DMS53 (cell line): ENCODE measurements around the gene NKX6-2.
A peak's percentile ranks its signal among the peaks of the same experiment; 100 is the strongest.
"Not testable (repeated sequence)": the region's sequence is repeated elsewhere in the genome, so short reads cannot be mapped to it uniquely, and the experiment has no call there.

ENCODE experiments used
- DNase-seq: peaks from one replicate; lab custom pipeline; 2025; lab: John Stamatoyannopoulos, UW

The NKX6-2 gene

DNA sequence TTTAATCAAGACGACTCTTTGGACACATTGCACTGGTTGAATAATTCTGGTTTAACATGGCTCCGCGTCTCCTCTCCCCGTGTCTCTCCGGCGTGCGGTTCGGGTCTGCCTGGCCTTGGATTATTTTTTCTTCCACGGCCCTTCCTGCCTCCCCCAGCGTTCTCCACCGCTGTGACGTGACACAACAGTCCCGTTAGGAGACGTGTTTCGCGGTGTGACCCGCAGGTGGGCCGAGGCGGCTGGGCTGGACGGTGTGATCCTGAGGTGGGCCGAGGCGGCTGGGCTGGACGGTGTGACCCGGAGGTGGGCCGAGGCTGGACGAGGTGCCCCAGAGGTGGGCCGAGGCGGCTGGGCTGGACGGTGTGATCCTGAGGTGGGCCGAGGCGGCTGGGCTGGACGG lies 12.0 kb upstream of the NKX6-2 start:
- not testable (repeated sequence) for DNase-seq

DNA sequence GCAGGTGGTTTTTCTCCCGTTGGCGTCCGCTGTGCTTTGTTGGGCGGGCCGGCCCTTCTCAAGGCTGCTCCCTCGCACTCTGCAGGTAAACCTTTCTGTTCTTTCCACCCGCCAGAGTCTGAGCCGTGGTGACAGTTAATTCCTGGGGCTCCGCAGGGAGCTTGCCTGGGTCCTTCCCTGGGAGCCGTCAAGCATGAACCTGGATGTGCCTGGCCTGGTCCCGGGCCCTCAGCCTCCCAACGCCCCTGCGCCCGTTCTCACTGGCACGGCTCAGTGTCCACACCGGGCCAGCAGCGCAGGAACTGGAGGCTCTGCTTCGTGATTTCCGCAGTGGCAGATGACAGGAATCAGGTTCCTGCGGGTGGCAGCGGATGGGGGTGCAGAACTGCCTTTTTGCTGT lies 10.9 kb upstream of the NKX6-2 start:
- DNase-seq: peak; percentile 53

DNA sequence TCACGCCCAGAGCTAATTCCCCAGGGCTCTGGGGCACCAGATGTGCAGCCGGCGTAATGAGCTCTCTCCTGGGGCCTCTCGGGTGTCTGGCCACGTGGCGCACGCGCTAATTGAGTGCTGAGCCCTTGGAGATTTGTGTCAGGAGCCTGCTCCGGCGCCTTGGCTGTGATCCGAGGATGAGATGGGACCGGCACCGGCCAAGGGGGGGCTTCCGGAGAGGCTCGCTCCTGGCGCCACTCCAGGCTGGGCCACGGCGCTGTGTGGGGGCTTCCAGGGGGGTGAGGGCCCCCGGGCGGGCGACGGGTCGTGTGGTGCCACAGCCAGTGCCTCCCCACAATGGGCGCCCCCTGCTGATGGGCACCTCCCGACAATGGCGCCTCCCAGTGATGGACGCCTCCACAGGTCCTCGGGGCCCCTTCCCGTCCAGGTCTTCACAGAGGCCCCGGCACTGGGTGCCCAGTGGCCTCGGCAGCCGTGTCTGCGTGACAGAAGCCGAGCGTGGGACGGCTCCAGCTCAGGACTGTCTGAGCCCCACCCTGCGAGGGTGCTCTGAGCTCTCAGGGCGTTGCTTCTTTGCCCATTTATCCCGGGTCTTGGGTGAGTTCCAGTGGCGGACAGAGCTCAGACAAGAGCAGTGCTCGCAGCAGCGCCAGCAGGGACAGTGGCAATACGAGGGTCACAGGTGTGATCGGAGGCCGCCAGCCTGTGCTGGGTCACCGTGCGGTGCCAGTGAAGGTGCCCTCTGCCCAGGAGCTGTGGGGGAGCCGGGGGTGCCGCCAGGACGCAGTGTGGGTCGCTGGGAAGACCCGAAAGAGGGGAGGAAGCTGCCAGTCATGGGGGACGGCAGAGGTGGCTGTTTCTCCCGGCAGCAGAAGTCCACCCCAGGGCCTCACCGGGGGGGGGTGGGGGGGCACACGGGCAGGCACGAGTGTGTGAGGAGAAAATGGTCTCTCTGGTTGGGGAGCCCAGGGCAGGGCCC lies 8.2 kb upstream of the NKX6-2 start:
- peak; percentile 29 for DNase-seq

DNA sequence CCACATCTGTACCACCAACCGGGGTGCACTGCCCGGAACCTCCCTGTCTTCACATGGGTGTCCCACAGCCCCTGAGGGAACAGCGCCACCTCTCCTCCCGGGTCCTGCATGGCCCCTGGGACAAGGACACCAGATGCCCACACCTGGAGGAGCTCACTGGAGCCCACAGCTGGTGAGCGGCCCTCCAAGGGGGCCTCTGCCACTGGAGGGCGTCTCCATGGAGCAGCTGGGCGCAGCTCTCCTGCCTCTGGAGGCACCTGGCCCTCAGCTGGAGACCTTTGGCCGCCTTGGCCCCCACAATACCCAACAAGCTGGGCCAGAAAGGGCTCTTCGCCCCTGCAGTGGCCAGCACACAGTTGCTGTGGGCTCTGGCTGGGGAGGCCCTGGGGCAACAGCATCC lies 7.3 kb upstream of the NKX6-2 start:
- peak; percentile 33 for DNase-seq

DNA sequence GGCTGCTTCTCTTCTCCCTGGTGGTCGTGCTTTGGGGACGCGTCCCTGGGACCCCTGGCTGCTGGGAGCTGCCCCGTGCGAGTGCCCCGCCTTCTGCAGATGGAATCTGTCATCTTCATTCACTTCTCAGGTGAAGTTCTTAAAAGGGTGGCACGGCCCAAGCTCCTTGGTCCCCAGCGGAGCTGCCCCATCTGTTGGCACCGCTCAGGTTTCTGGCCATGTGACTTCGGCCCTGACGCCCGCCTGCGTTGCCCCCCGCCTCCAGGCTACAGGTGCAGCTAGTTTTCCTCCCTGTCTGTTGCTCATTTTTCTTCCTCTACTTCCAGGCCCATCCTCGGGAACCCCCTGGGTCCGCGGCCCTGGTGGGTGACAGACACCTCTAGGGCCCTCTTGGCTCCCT lies 6.8 kb upstream of the NKX6-2 start:
- DNase-seq: no peak

DNA sequence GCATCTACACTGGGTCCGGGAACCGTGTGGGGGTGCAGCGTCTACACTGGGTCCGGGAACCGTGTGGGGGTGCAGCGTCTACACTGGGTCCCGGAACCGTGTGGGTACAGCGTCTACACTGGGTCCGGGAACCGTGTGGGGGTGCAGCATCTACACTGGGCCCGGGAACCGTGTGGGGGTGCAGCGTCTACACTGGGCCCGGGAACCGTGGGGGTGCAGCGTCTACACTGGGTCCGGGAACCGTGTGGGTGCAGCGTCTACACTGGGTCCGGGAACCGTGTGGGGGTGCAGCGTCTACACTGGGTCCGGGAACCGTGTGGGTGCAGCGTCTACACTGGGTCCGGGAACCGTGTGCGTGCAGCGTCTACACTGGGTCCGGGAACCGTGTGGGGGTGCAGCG lies 6.2 kb upstream of the NKX6-2 start:
- DNase-seq: not testable (repeated sequence)

DNA sequence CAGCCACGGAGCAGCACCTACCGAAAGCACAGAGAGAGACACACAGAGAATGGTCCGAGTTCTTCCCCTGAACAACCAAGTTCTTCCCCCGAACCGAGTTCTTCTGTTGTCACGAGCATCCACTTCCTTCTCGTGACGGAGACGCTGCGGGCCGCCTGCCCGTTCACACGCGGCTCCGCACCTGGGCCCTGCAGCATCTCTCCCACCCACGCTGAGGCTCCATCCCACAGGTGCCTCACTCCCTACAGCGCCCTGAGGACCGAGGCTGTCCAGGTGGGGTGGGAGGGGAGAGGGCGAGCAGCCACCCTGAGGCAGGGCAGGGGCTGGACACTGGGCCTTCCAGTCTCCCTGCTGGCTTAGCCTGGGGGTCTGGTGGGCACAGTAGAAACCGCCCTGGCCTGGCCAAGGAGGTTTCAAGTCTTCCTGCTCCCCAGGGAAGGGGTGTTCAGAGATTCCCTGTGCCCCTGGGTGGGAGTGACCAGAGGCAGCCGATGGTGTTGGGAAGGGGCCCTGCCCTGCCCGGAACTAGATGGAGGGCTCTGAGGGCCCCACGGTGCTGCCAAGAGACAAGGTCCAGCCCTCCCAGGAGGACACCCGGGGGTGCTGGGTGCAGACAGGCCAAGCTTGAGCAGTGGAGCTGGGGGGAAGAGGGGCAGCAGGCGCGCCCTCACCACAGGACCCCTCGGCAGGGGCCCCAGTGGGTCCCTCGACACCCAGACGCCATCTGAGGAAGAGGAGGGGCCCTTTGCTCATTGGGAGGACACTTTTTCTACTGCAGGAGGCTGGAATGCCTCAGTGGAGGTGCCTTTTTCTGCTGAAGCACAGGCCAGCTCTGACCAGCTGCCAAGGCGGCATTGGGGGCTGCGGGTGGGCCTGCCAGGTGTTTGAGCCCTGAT lies 5.2 kb upstream of the NKX6-2 start:
- peak; percentile 23 for DNase-seq

DNA sequence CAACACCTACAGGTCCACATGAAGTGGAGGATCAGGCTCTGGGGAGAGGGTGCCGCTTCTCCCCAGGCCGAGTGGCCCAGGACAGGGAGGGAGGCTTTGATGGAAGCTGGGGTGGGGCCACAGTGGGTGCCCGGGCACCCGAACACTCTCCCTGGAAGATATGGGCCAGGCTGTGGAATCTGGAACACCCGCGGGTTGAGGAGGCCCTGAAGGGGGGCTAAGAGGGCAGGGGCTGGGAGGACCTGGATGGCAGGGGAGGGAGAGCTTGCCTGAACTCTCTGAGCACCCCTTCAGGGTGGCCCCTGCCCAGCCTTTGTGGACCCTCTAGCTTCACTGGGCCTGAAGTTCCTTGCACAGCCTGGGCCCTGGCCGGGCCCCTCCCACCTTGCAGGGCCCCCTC lies 4.5 kb upstream of the NKX6-2 start:
- no peak for DNase-seq

DNA sequence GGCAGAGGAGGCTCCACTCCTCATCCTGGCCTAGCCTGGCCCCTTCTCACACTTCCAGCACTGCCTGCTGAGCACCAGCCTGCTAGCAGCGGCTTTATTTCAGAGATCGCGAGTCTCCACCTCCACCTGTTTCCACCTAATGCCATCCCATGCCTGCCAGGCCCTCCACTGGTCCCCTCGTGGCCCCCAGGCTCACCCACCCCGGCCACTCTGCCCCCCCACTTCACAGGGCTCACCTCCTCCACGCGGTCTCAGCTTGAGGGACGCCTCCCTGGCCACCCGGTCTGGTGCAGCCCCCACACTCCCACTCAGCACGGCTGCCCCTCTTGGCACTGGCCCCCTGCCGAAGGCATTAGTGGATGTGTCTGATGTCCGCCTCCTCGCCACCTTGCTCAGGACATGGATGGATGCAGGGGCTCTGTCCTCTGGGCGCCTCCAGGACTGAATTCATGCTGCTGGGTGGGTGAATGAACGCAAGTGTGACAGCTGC lies 3.8 kb upstream of the NKX6-2 start:
- DNase-seq: no peak

DNA sequence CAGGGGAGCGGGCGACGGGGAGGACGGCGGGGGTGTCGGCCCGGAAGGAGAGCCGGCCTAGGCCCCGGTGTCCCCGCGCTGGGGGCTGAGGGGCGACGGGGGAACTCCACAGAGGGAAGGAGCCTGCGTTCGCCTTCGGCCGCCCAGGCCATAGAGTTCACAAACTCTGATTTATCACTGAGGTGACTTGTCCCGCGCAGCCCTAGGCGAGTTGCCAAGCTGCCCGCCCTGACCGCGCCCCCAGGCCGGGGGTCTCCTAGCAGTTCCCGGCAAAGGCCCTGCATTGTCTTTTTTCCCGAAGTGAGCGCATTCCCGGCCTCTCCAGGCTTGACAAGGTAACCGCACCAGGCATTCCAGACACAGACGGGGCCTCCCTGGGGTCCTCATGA lies 2.9 kb upstream of the NKX6-2 start:
- DNase-seq: no peak

DNA sequence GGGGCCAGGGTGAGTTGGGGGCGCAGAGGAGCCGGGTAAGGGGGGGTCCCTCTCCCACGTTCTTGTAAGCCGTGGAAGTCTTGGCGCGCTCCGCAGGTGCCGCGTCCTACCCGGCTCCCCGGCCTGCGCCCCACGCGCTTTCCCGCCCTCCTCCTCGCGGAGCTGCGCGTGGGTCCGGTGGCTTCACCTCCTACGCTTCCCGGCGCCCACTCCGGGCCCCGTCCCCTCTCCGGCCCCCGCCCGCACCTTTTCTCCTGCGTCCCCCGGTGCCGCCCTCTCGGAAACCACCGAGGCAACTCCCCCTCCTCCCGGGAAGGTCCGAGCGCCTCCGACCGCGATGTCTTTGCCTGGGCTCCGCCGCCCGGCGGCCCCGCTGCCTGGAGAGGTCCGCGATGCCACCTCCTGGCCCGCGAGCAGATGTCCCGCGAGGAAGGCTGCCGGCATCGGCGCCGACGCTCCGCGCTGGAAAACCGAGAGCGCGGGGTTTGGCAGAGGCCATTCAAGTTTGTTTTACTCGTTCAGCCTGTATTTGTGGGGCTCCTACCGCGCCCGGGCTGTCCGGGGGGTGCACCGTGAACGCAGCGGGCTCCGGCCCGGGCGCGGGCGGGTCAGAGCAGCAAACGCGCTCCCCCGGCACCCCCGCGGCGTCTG lies 2.4 kb upstream of the NKX6-2 start:
- peak; percentile 19 for DNase-seq

DNA sequence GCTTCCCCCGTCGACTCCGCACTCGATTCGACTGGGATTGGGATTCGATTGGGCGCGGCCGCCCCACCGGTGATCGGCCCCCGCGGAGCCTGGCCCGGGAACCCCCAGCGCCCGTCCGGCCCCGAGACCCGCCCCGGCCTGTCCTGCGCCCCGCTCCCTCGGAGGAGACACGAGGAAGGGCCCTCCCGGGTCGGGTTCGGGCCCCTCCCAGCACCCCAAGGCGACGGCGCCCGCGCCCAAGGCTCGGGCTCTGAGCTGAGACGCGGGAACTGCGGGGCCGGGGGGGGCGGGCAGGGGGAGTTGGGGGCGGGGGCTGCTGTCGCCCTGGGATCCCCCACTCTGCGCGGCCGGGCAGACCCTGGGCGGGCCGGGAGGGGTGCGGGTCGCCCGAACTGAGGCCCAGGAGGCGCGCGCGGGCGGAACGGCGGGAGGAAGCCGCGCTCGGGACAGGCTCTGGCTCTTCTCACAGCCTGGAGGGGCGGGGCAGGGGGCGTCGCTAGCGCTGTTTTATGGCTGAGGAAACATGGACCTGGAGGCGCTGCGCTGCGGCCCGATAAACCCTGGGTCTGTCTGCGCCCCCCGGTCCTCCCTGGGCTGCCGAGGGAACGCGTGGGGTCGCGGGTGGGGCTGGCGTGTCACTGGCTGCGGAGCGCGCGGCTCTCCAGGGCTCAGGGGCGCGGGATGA lies 1.7 kb upstream of the NKX6-2 start:
- no peak for DNase-seq

DNA sequence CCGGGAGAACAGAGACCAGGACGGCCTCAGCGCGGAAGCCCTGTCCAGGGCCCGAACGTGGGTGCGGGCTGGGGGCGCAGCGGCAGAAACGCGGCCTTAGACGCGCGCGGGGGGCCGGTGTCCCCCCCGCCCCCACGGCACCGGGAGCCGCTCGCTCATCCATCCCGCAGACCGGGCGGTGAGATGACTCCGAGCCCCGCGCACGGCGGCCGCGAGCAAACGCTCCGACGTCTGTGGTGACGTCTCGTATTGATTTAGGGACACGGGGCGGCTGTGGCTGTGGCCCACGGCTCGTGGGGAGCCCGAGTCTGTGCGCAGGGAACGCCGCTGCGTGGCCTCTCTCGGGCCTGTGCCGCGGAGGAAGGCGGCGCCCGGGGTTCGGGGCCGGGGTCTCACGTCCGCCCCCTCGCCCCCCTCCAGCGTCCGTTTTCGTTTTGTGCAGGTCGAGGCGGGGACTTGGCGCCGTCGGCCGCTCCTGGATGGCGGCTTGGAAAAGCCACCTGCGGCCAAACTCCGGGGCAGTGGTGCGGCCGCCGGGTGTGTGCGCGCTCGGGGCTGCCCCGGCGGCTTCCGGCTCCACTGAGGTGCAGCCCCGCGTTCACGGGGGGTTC lies 1.0 kb upstream of the NKX6-2 start:
- DNase-seq: no peak

DNA sequence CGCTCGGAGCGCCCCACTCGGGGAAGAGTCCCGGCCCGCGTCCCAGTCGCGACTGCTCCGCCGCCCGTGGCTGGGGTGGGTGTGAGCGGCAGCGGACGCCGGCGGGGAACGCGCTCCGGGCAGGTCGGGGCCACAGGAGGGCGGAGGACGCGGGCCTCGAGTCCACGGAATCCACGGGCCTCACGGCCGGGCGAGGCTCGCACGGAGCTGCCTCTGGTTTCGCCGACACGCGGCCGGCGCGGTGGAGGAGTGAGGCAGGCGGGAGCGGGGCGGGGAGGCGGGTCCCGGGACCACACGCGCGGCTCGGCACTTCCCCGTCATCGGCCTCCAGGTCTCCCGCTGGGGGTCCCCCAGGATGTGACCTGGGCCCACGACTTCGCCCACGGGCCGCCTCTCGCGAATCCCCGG lies 533 bp upstream of the NKX6-2 start:
- DNase-seq: no peak

DNA sequence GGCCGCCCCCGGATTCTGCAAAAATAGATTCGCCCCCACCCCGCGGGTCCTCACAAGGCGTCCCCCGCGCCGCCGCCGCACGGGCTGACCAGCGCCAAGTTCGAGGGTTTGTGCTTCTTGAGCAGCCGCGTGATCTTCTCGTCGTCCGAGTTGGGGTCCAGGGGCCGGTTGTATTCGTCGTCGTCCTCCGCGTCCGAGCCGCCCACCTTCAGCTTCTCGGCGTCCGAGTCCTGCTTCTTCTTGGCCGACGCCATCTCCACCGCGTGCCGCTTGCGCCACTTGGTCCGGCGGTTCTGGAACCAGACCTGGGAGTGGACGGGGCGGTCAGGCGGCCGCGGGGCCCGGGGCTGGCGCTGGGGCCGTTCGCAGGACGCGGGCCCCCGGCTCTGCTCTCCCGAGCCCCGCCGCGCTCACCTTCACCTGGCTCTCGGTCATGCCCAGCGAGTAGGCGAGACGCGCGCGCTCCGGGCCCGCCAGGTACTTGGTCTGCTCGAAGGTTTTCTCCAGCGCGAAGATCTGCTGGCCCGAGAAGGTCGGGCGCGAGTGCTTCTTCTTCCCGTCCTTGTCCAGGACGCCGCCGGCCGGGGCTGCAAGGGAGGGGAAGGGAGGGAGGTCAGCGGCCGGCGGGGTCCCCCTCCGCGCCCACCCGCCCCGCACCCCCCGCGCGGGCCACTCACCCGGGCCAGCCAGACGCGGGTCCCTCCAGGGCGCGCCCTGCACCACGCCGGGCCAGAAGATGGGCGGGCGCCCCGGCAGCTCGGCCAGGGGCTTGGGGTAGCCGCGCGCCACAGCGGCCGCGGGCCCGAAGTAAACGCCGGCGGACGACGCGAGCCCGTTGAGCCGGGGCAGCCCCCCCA lies 853 bp downstream of the NKX6-2 start:
- no peak for DNase-seq

DNA sequence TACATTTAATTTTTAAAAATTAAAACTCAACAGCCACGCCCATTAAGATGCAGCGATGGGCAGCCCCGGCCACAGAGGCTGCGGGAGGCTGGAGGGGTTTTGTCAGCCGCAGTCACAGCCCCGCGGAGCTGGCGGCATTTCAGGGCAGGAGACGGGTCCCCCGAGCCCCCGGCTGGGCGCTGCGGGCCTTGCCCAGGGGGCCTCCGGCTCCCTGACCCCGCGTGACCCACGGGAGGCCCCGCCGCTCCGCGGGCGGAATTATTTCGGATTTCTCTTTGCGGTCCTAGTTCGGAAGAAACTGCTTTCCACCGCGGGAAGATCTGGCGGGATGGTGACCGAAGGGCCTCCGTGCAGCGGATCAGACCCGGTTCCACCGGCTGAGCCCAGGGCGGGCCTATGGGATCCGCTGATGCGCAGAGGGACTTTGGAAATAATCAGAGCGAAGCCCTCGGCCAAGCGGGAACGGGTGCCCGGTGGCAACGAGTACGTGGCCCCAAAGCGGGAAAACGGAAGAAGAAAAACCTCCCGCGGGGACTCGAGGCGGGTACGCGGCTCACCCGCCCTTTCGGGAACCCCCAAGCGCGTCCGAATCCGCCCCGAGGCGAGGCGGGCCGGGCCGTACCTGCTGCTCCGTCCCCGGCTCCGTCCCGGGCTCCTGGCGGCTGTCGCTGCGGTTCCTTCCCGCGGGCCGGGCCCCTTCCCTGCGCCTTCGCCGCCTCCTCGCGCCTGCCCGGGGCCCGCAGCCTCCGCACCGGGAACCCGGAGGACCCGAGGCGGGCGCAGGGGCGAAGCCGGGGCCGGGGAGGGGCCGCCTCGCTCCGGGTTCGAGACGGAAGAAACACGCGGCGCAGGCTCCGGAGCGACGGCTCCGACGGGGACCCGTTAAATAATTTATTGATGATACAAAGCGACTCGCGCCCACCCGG lies 1.7 kb downstream of the NKX6-2 start:
- DNase-seq: no peak

DNA sequence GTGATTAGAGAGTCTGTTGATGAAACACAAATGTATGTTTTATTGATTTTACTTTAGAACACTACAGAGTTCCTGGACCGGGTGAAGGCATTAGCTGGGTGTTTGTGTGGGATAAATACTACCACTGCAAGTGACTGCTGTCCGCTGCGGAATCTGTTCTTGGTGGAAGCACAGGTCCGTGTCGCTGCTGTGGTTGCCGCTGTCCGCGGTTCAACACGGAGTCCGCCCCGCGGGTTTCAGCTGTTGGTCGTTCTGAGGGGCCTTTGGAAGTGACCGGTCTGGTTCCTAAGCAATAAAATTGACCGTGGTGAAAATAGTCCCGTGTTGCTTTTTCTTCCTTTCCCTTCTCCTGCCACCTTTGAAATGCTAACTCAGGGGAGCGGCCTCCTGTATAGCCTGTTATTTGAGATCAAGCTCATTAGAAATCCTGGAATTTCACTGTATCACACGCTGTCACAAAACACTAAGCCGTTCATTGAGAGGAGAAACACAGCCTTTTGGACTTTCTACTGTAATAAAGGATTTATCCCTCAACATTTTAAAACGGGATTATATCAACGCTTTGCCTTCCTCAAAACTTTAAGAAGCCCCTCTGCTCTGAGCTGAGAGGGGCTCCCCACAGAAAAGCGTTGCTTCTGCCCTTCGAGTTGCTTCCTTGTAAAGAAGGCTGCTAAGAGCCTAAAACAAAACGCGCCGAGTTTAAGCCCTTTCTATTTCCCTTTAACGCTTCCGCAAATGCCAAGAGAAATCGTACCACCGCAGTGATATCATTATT lies 2.6 kb downstream of the NKX6-2 start:
- no peak for DNase-seq

DNA sequence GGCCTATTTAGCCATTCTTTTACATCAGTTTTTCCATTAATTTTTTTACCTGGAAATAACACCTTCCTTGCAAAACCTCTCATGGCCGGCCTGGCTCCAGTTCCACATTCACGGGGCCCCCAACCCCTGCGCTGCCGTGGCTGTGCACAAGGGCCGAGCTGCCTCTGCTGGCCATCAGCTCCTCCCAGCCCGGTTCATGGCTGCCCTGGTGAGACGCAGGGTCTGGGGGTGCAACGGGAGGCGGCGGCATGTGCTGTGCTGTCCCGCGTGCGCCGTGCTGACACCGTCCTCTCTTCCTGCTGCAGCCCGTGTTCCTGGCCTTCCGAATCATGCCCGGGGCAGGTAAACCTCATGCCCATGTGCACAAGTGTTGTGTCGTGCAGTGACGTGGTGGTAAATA lies 4.4 kb downstream of the NKX6-2 start:
- DNase-seq: no peak
